Neuronal stem cell (in vitro differentiated cells): ENCODE data around the gene TMEM116.

Experiments used
- DNase-seq: peaks from one replicate; pipeline ENCODE4 v3.0.0-alpha.2; 2013; ENCODE audit warnings: low spot score
- H2AFZ ChIP-seq: one replicate; pipeline ENCODE4 v1.6.1; 2013; ENCODE audit warnings: mild to moderate bottlenecking, low read length, inconsistent platforms
- H2AK5ac ChIP-seq: 2 replicates; pipeline ENCODE4 v1.6.1; 2013; ENCODE audit warnings: low read depth, mild to moderate bottlenecking, inconsistent platforms, low read length, moderate library complexity, mixed read lengths
- H2BK120ac ChIP-seq: 2 replicates; pipeline ENCODE4 v1.6.1; 2013; ENCODE audit warnings: low read depth, mild to moderate bottlenecking, inconsistent platforms, low read length, moderate library complexity, mixed read lengths
- H2BK12ac ChIP-seq: one replicate; pipeline ENCODE4 v1.6.1; 2013; ENCODE audit warnings: low read length, inconsistent platforms
- H2BK15ac ChIP-seq: 2 replicates; pipeline ENCODE4 v1.6.1; 2013; ENCODE audit warnings: mild to moderate bottlenecking, low read length, inconsistent platforms, mixed read lengths
- H2BK5ac ChIP-seq: one replicate; pipeline ENCODE4 v1.6.1; 2013; ENCODE audit warnings: inconsistent platforms, mild to moderate bottlenecking, low read length, moderate library complexity
- H3K14ac ChIP-seq: one replicate; pipeline ENCODE4 v1.6.1; 2013; ENCODE audit warnings: low read length, inconsistent platforms
- H3K18ac ChIP-seq: 2 replicates; pipeline ENCODE4 v1.6.1; 2013; ENCODE audit warnings: low read length, inconsistent platforms
- H3K23ac ChIP-seq: 2 replicates; pipeline ENCODE4 v1.6.1; 2013; ENCODE audit warnings: low read depth, mild to moderate bottlenecking, mixed read lengths, low read length, inconsistent platforms; ENCODE audit not compliant: poor library complexity
- H3K27ac ChIP-seq: replicated peaks from 3 replicates; pipeline ENCODE4 v1.5.1; 2013; ENCODE audit warnings: low read length, inconsistent platforms
- H3K27me3 ChIP-seq, 3 experiments: 2 replicates each; pipeline ENCODE4 v1.6.1; 2013; ENCODE audit warnings: low read length in 3 of 3, mild to moderate bottlenecking in 2 of 3, inconsistent platforms in 1 of 3, low read depth in 1 of 3, mixed read lengths in 1 of 3, moderate library complexity in 1 of 3; ENCODE audit not compliant: control insufficient read depth in 3 of 3, insufficient read depth in 3 of 3
- H3K36me3 ChIP-seq, 2 donors: replicated peaks in 1 of 2; 2 replicates each; pipeline ENCODE4 v1.6.1; 2013; ENCODE audit warnings: low read length in 2 of 2; ENCODE audit not compliant: control insufficient read depth in 2 of 2, insufficient read depth in 2 of 2
- H3K4ac ChIP-seq: 2 replicates; pipeline ENCODE4 v1.6.1; 2013; ENCODE audit warnings: inconsistent platforms, mild to moderate bottlenecking, low read length, moderate library complexity
- H3K4me1 ChIP-seq, 2 donors: 1 replicate in 1 of 2; 2 replicates in 1 of 2; pipeline ENCODE4 v1.6.1; 2013; ENCODE audit warnings: low read length in 2 of 2, low read depth in 1 of 2; ENCODE audit not compliant: control insufficient read depth in 2 of 2, insufficient read depth in 1 of 2
- H3K4me2 ChIP-seq: one replicate; pipeline ENCODE4 v1.6.1; 2013; ENCODE audit warnings: mild to moderate bottlenecking, low read length, inconsistent platforms; ENCODE audit not compliant: insufficient read depth, poor library complexity, severe bottlenecking
- H3K4me3 ChIP-seq, 2 donors: 2 replicates each; pipeline ENCODE4 v1.5.1; 2013; ENCODE audit warnings: low read length in 2 of 2, mild to moderate bottlenecking in 2 of 2, inconsistent platforms in 1 of 2, moderate library complexity in 1 of 2
- H3K79me1 ChIP-seq: one replicate; pipeline ENCODE4 v1.6.1; 2013; ENCODE audit warnings: low read depth, mild to moderate bottlenecking, inconsistent platforms, low read length, moderate library complexity
- H3K9ac ChIP-seq: one replicate; pipeline ENCODE4 v1.6.1; 2013; ENCODE audit warnings: mild to moderate bottlenecking, low read depth, low read length, inconsistent platforms; ENCODE audit not compliant: poor library complexity
- H3K9me3 ChIP-seq, 2 donors: replicated peaks in 1 of 2; 2 replicates each; pipeline versions ENCODE3 to v1.6.1; 2013; ENCODE audit warnings: low read length in 2 of 2, mild to moderate bottlenecking in 2 of 2, inconsistent platforms in 1 of 2, low read depth in 1 of 2, mixed read lengths in 1 of 2, moderate library complexity in 1 of 2; ENCODE audit not compliant: control insufficient read depth in 2 of 2, insufficient read depth in 1 of 2
- H4K8ac ChIP-seq: one replicate; pipeline ENCODE4 v1.6.1; 2013; ENCODE audit warnings: low read depth, mild to moderate bottlenecking, inconsistent platforms, low read length, moderate library complexity
- H4K91ac ChIP-seq: one replicate; pipeline ENCODE4 v1.6.1; 2013; ENCODE audit warnings: low read length, low read depth, mild to moderate bottlenecking, inconsistent platforms; ENCODE audit not compliant: poor library complexity
- WGBS, 2 donors: extraction: QIAGEN DNeasy Blood & Tissue Kit; methylation state at CpG; one replicate each; pipeline ENCODE4 v1.1.7; 2013; ENCODE audit warnings: missing lambda C conversion rate in 2 of 2, mixed read lengths in 1 of 2; ENCODE audit not compliant: insufficient read length in 2 of 2, insufficient replicate concordance in 1 of 2; ENCODE audit errors: extremely low coverage in 2 of 2; 5-methylcytosine and 5-hydroxymethylcytosine counted together

TMEM116 gene

GRCh38 chr12:111927346-111927745 lies 85.6 kb downstream of the TMEM116 start:
- Histone ChIP-seq H3K18ac (no peak overlapping the region), H2AK5ac (no peak overlapping the region), H4K8ac (no peak overlapping the region), H4K91ac (no peak overlapping the region), H3K14ac (no peak overlapping the region), H3K4me1 (peaks cover 0 to 1% of the 10 kb centered on the region in 2 donors), H3K9me3 (no peaks in the 10 kb centered on the region), H3K27me3 (no peaks in the 10 kb centered on the region), H2BK5ac (no peak overlapping the region), H3K9ac (no peak overlapping the region), H2BK120ac (no peak overlapping the region), H3K23ac (no peak overlapping the region), H2BK15ac (no peak overlapping the region), H3K27ac (no peak overlapping the region), H3K4me2 (no peak overlapping the region), H3K36me3 (no peaks in the 10 kb centered on the region), H3K4me3 (no peak overlapping the region), H2AFZ (no peak overlapping the region), H2BK12ac (no peak overlapping the region), H3K4ac (no peak overlapping the region), H3K79me1 (no peaks in the 10 kb centered on the region)
- DNase-seq: no peak
- no CpG with 5 or more reads among the region's 5 CpGs for WGBS, 2 donors

- Histone ChIP-seq H3K27ac (no peak overlapping the region), H2BK120ac (no peak overlapping the region), H3K36me3 (no peaks in the 10 kb centered on the region), H3K4me3 (no peak overlapping the region), H3K79me1 (no peaks in the 10 kb centered on the region), H2AK5ac (no peak overlapping the region), H2BK15ac (no peak overlapping the region), H4K91ac (no peak overlapping the region), H3K4me1 (peaks cover 0 to 1% of the 10 kb centered on the region in 2 donors), H3K23ac (no peak overlapping the region), H3K14ac (no peak overlapping the region), H3K4ac (no peak overlapping the region), H2BK5ac (no peak overlapping the region), H3K9me3 (no peaks in the 10 kb centered on the region), H3K9ac (no peak overlapping the region), H3K4me2 (no peak overlapping the region), H3K18ac (no peak overlapping the region), H4K8ac (no peak overlapping the region), H2AFZ (no peak overlapping the region), H3K27me3 (no peaks in the 10 kb centered on the region), H2BK12ac (no peak overlapping the region)
- DNase-seq: no peak
- no CpG with 5 or more reads among the region's 2 CpGs for WGBS, 2 donors
These were observed 86.3 kb downstream of the TMEM116 start for GRCh38 chr12:111926631-111927030.

DNA sequence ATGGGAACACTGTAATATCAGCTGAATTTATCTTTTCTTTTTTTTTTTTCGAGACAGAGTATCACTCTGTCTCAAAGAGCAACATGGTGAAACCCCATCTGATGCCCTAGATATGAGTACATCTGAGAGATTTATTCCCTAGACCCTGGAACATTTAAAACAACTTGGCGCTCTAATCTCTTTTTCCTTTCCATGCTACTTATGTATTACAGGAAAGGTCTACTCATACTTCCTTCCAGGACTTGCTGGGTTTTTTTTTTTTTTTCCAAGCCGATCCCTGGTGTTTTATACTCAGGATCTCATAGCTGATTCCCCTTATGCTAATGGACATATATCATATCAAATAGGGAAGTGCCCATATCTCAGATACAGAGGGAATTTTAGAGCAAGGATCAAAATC lies 87.8 kb downstream of the TMEM116 start:
- no peak overlapping the region for H2BK15ac ChIP-seq
- H3K36me3 ChIP-seq: no peaks in the 10 kb centered on the region
- H3K14ac ChIP-seq: no peak overlapping the region
- H3K79me1 ChIP-seq: no peaks in the 10 kb centered on the region
- no peak overlapping the region for H3K4me2 ChIP-seq
- H3K23ac ChIP-seq: no peak overlapping the region
- no peak overlapping the region for H2BK120ac ChIP-seq
- no peak overlapping the region for H3K4ac ChIP-seq
- no peak overlapping the region for H3K18ac ChIP-seq
- no peak overlapping the region for H3K9ac ChIP-seq
- no peak overlapping the region for H4K91ac ChIP-seq
- H3K9me3 ChIP-seq: no peaks in the 10 kb centered on the region
- no peak overlapping the region for H2AFZ ChIP-seq
- H2BK5ac ChIP-seq: no peak overlapping the region
- H3K27me3 ChIP-seq: no peaks in the 10 kb centered on the region
- peaks cover 0 to 1% of the 10 kb centered on the region in 2 donors for H3K4me1 ChIP-seq
- no CpG with 5 or more reads among the region's 3 CpGs for WGBS, 2 donors
- H4K8ac ChIP-seq: no peak overlapping the region
- H3K4me3 ChIP-seq: no peak overlapping the region
- H3K27ac ChIP-seq: no peak overlapping the region
- no peak for DNase-seq
- no peak overlapping the region for H2AK5ac ChIP-seq
- no peak overlapping the region for H2BK12ac ChIP-seq

DNA sequence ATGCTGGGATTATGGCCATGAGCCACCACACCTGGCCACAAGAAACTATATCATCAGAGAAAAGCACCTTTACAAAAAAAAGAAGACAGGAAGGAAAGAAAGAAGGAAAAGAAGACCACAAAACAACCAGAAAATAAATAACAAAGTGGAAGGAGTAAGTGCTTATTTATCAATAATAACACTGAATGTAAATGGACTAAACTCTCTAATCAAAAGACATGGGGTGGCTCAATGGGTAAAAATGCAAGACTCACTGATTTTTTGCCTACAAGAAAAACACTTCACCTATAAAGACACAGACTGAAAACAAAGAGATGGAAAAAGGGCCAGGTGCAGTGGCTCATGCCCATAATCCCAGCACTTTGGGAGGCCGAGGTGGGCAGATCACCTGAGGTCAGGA lies 105.2 kb downstream of the TMEM116 start:
- Histone ChIP-seq H3K4me3 (no peak overlapping the region), H2BK15ac (no peak overlapping the region), H3K4ac (no peak overlapping the region), H3K9me3 (peaks cover 0 to 9% of the 10 kb centered on the region in 2 donors), H3K79me1 (no peaks in the 10 kb centered on the region), H3K36me3 (peaks cover 4 to 21% of the 10 kb centered on the region in 2 donors), H2AFZ (no peak overlapping the region), H3K4me2 (no peak overlapping the region), H3K9ac (no peak overlapping the region), H2AK5ac (no peak overlapping the region), H3K14ac (no peak overlapping the region), H4K91ac (no peak overlapping the region), H3K23ac (no peak overlapping the region), H3K18ac (no peak overlapping the region), H3K27ac (no peak overlapping the region), H2BK120ac (no peak overlapping the region), H3K4me1 (no peaks in the 10 kb centered on the region), H3K27me3 (no peaks in the 10 kb centered on the region), H2BK5ac (no peak overlapping the region), H2BK12ac (no peak overlapping the region), H4K8ac (no peak overlapping the region)
- DNase-seq: no peak
- no CpG with 5 or more reads among the region's 1 CpG for WGBS, 2 donors
